Bronchus fibroblast of lung (primary cell): ENCODE measurements around the gene ERN1. TPM values are rescaled to one million over a fixed set of nuclear protein-coding genes. Genes with fewer than 3 reads are reported as not detected.

ENCODE experiments used
- total RNA-seq: library from RNA; depleted of rRNA; stranded (reverse); fragments of >200 nt; gene quantifications from 2 replicates; pipeline ENCODE4 v1.2.3, GENCODE V29; 2015

ERN1 gene
- total RNA-seq, result 3.5 and 4.8 TPM in 2 replicates

GRCh38 chr17:64129765-64130558 is at the start of gene ERN1:
Gene ERN1, minus strand, starts transcription at chr17:64130144. Its CDS starts 115 bp downstream, at chr17:64130029.

GRCh38 chr17:64020056-64020766 is 109.7 kb downstream of the ERN1 start, which contains the start of gene ICAM2:
Gene ICAM2, minus strand, starts transcription at chr17:64020633. Its CDS starts 13,942 bp downstream, at chr17:64006691.

GRCh38 chr17:63998050-63998720 is 131.8 kb downstream of the ERN1 start, which contains the start of gene PRR29:
Gene PRR29, plus strand, starts transcription at chr17:63998351. Its CDS starts 14 bp downstream, at chr17:63998365.

Other genes with a start within 250 kb of the ERN1 start
- not detected in 2 replicates for gene GH2, start 248.2 kb downstream of the ERN1 start, total RNA-seq
- gene CSH1, start 233.6 kb downstream of the ERN1 start, total RNA-seq, result not detected in 2 replicates
- gene CSHL1, start 218.9 kb downstream of the ERN1 start, total RNA-seq, result not detected in 2 replicates
- not detected in 2 replicates for gene GH1, start 211.3 kb downstream of the ERN1 start, total RNA-seq
- not detected in 2 replicates for gene CD79B, start 197.8 kb downstream of the ERN1 start, total RNA-seq
- under 0.01 and 0.59 TPM in 2 replicates for gene SCN4A, start 157.2 kb downstream of the ERN1 start, total RNA-seq
- gene PRR29, start 131.8 kb downstream of the ERN1 start, total RNA-seq, result 0.30 TPM in 1 of 2 replicates, not detected in the other
- 1.3 and 1.8 TPM in 2 replicates for gene ICAM2, start 109.5 kb downstream of the ERN1 start, total RNA-seq
- 10.6 and 13.6 TPM in 2 replicates for gene TEX2, start 133.1 kb upstream of the ERN1 start, total RNA-seq